Hepatocyte (in vitro differentiated cells): ENCODE measurements around the gene TUFM. TPM values are rescaled to one million over a fixed set of nuclear protein-coding genes. Genes with fewer than 3 reads are reported as not detected.
"Not testable (repeated sequence)": the region's sequence is repeated elsewhere in the genome, so short reads cannot be mapped to it uniquely, and the experiment has no call there.

Experiments used
- DNase-seq: peaks from one replicate; pipeline ENCODE4 v3.0.0-alpha.2; 2016; ENCODE audit warnings: low spot score
- H2AFZ ChIP-seq: fragments of 200-600 bp; sonication (generic); 2 replicates; pipeline ENCODE4 v1.6.0; 2016; ENCODE audit warnings: antibody characterized with exemption, mild to moderate bottlenecking
- H3K27ac ChIP-seq: fragments of 200-600 bp; sonication (generic); 2 replicates; pipeline ENCODE4 v1.5.1; 2016; ENCODE audit warnings: mild to moderate bottlenecking
- H3K27me3 ChIP-seq: fragments of 200-600 bp; sonication (generic); 2 replicates; pipeline ENCODE4 v1.6.1; 2016
- H3K36me3 ChIP-seq: fragments of 200-600 bp; sonication (generic); replicated peaks from 2 replicates; pipeline ENCODE4 v1.5.1; 2016; ENCODE audit warnings: low read depth; ENCODE audit not compliant: insufficient read depth
- H3K4me1 ChIP-seq: fragments of 200-600 bp; sonication (generic); 2 replicates; pipeline ENCODE4 v1.5.1; 2016; ENCODE audit warnings: mild to moderate bottlenecking, moderate library complexity; ENCODE audit not compliant: insufficient read depth
- H3K4me2 ChIP-seq: fragments of 200-600 bp; sonication (generic); 2 replicates; pipeline ENCODE4 v1.6.0; 2016
- H3K4me3 ChIP-seq: fragments of 200-600 bp; sonication (generic); 2 replicates; pipeline ENCODE4 v1.5.1; 2016; ENCODE audit warnings: mild to moderate bottlenecking
- H3K79me2 ChIP-seq: fragments of 200-600 bp; sonication (generic); 2 replicates; pipeline ENCODE4 v1.6.0; 2017; ENCODE audit warnings: mild to moderate bottlenecking
- H3K9me2 ChIP-seq: fragments of 200-600 bp; sonication (generic); replicated peaks from 2 replicates; pipeline ENCODE4 v1.6.0; 2017; ENCODE audit warnings: mild to moderate bottlenecking; ENCODE audit not compliant: insufficient read depth
- H3K9me3 ChIP-seq: fragments of 200-600 bp; sonication (generic); 2 replicates; pipeline ENCODE4 v1.5.1; 2016; ENCODE audit warnings: low read depth, mild to moderate bottlenecking
- H4K20me1 ChIP-seq: fragments of 200-600 bp; sonication (generic); 2 replicates; pipeline ENCODE4 v1.6.0; 2016; ENCODE audit warnings: mild to moderate bottlenecking; ENCODE audit not compliant: insufficient read depth, poor library complexity, severe bottlenecking
- WGBS: methylation state at CpG from one replicate; pipeline ENCODE4 v1.1.6; 2016; ENCODE audit warnings: low lambda C conversion rate; ENCODE audit errors: missing lambda C conversion rate; 5-methylcytosine and 5-hydroxymethylcytosine counted together
- microRNA-seq: library from miRNA; unstranded; fragments of <30 nt; microRNA quantifications from one replicate; pipeline ENCODE4, GENCODE V29; 2017
- polyA plus RNA-seq: library from polyadenylated mRNA; unstranded; fragments of >200 nt; fragmentation: Nextera tagmentation; extraction: Ambion mirVana; gene quantifications from 2 replicates; pipeline ENCODE4 v1.2.1, GENCODE V29; 2016
- small RNA-seq: library from RNA; depleted of rRNA; stranded (forward); fragments of <200 nt; gene quantifications from one replicate; pipeline ENCODE3, GENCODE V24; 2014
- total RNA-seq: library from RNA; depleted of rRNA; stranded (reverse); fragments of >200 nt; gene quantifications from 2 replicates; pipeline ENCODE4 v1.2.3, GENCODE V29; 2014
- TF ChIP-seq, protein P1 (sequence below): fragments of 200-600 bp; sonication (generic); IDR thresholded peaks from 2 replicates; pipeline ENCODE4 v1.5.1; 2016; ENCODE audit warnings: antibody characterized with exemption, mild to moderate bottlenecking; ENCODE audit not compliant: poor library complexity

The TUFM gene
- total and polyA plus RNA-seq, 2 experiments from 2014 or later, result 107 to 244 TPM

DNA sequence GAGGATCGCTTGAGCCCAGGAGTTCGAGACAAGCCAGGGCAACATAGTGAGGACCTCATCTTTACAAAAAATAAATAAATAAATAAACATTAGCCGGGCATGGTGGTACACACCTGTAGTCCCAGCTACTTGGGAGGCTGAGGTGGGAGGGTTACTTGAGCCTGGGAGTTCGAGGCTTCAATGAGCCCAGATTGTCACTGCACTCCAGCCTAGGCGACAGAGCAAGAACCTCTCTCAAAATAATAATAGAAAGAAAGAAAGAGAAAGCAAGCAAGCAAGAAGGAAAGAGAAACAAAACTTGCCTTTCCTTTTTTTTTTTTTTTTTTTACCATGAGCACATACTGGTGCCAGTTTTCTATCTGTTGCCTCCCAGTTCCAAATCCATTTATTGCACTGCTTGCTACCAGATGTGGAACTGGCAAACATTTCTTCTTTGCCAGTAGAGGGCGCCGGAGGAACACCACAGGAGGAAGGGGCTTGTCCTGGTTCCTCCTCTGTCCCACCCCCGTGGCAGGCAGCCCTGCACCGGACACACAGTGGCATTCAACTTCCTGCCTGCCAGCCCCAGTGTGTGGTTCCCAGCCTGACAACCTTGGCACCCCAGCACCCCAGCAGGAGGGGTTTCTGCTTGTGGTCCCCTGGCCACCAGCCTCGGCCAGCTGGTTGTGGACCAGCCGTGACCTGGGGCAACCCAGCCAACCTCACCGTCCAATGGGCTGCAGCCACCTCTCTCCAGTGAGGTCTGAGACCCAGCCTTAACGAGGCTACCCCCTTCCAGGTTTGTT, 43.7 kb downstream of the TUFM start:
- H3K9me3 ChIP-seq, H3K4me1 ChIP-seq, H3K36me3 ChIP-seq, H2AFZ ChIP-seq, H3K27me3 ChIP-seq, H3K4me3 ChIP-seq, H3K9me2 ChIP-seq, H3K27ac ChIP-seq, H4K20me1 ChIP-seq, H3K79me2 ChIP-seq: not testable (repeated sequence)
- DNase-seq, result peak; percentile 75
- peak overlapping the region; percentile 69 for H3K4me2 ChIP-seq
- 79% methylated on average over 5 of the region's 13 CpGs for WGBS
- TF ChIP-seq, protein P1, sequence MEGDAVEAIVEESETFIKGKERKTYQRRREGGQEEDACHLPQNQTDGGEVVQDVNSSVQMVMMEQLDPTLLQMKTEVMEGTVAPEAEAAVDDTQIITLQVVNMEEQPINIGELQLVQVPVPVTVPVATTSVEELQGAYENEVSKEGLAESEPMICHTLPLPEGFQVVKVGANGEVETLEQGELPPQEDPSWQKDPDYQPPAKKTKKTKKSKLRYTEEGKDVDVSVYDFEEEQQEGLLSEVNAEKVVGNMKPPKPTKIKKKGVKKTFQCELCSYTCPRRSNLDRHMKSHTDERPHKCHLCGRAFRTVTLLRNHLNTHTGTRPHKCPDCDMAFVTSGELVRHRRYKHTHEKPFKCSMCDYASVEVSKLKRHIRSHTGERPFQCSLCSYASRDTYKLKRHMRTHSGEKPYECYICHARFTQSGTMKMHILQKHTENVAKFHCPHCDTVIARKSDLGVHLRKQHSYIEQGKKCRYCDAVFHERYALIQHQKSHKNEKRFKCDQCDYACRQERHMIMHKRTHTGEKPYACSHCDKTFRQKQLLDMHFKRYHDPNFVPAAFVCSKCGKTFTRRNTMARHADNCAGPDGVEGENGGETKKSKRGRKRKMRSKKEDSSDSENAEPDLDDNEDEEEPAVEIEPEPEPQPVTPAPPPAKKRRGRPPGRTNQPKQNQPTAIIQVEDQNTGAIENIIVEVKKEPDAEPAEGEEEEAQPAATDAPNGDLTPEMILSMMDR, result peak; percentile 39

Small RNA genes lying within 50 kb of the gene (microRNA-seq; reads per million reads assigned to microRNA genes)
- not detected for gene MIR4721

Small RNA genes lying within 50 kb of the gene (small RNA-seq; reads per million reads assigned to genes)
- not detected for gene RF00416

Other genes with a start within 250 kb of the TUFM start
- gene SULT1A2, start 249.3 kb downstream of the TUFM start, total RNA-seq, result 0.60 and 1.8 TPM in 2 replicates
- gene SULT1A2, start 249.3 kb downstream of the TUFM start, polyA plus RNA-seq, result 3.6 and 4.5 TPM in 2 replicates
- 15.0 and 15.5 TPM in 2 replicates for gene SULT1A1, start 236.3 kb downstream of the TUFM start, total RNA-seq
- 18.8 and 19.5 TPM in 2 replicates for gene SULT1A1, start 236.3 kb downstream of the TUFM start, polyA plus RNA-seq
- not detected in 2 replicates for gene NPIPB8, start 208.3 kb downstream of the TUFM start, total RNA-seq
- gene NPIPB8, start 208.3 kb downstream of the TUFM start, polyA plus RNA-seq, result 0.47 TPM in 1 of 2 replicates, not detected in the other
- gene EIF3C, start 134.9 kb downstream of the TUFM start, total RNA-seq, result 130 and 170 TPM in 2 replicates
- 439 and 441 TPM in 2 replicates for gene EIF3C, start 134.9 kb downstream of the TUFM start, polyA plus RNA-seq
- 3.0 and 3.2 TPM in 2 replicates for gene NPIPB9, start 94.6 kb downstream of the TUFM start, total RNA-seq
- 1.0 and 1.5 TPM in 2 replicates for gene NPIPB9, start 94.6 kb downstream of the TUFM start, polyA plus RNA-seq
- gene ATXN2L, start 23.3 kb downstream of the TUFM start, total RNA-seq, result 29.3 and 50.4 TPM in 2 replicates
- 124 and 128 TPM in 2 replicates for gene ATXN2L, start 23.3 kb downstream of the TUFM start, polyA plus RNA-seq
- gene SH2B1, start 17.5 kb upstream of the TUFM start, total RNA-seq, result 15.1 and 22.6 TPM in 2 replicates
- gene SH2B1, start 17.5 kb upstream of the TUFM start, polyA plus RNA-seq, result 25.9 and 29.2 TPM in 2 replicates
- gene ATP2A1, start 32.1 kb upstream of the TUFM start, total RNA-seq, result 0.13 and 0.72 TPM in 2 replicates
- gene ATP2A1, start 32.1 kb upstream of the TUFM start, polyA plus RNA-seq, result 0.49 and 2.3 TPM in 2 replicates
- 27.5 and 37.2 TPM in 2 replicates for gene RABEP2, start 78.9 kb upstream of the TUFM start, total RNA-seq
- gene RABEP2, start 78.9 kb upstream of the TUFM start, polyA plus RNA-seq, result 25.9 and 30.3 TPM in 2 replicates
- gene CD19, start 85.6 kb upstream of the TUFM start, total RNA-seq, result not detected in 2 replicates
- not detected in 2 replicates for gene CD19, start 85.6 kb upstream of the TUFM start, polyA plus RNA-seq
- gene NFATC2IP, start 104.6 kb upstream of the TUFM start, total RNA-seq, result 17.3 and 17.4 TPM in 2 replicates
- 19.7 and 22.3 TPM in 2 replicates for gene NFATC2IP, start 104.6 kb upstream of the TUFM start, polyA plus RNA-seq
- 36.6 and 42.8 TPM in 2 replicates for gene SPNS1, start 128.4 kb upstream of the TUFM start, total RNA-seq
- 140 and 146 TPM in 2 replicates for gene SPNS1, start 128.4 kb upstream of the TUFM start, polyA plus RNA-seq
- 1.00 and 3.9 TPM in 2 replicates for gene LAT, start 138.7 kb upstream of the TUFM start, total RNA-seq
- gene LAT, start 138.7 kb upstream of the TUFM start, polyA plus RNA-seq, result 2.4 and 6.9 TPM in 2 replicates